Fibroblast of pulmonary artery (primary cell): Measurements from ENCODE around the gene UBA3.
A peak's percentile ranks its signal among the peaks of the same experiment; 100 is the strongest.

Experiments
- DNase-seq: peaks from one replicate; pipeline ENCODE4 v3.0.0-alpha.2; 2010; ENCODE audit warnings: low read depth
- H3K4me3 ChIP-seq: replicated peaks from 2 replicates; pipeline ENCODE4 v1.5.1; 2011; ENCODE audit warnings: low read depth, mild to moderate bottlenecking, control low read depth, low read length, moderate library complexity
- CTCF ChIP-seq: IDR thresholded peaks from 2 replicates; pipeline ENCODE4 v1.5.1; 2011; ENCODE audit warnings: mild to moderate bottlenecking, control low read depth, low read length, inconsistent platforms; ENCODE audit errors: missing control alignments

Gene UBA3

GRCh38 chr3:69014022-69014580, 66.1 kb downstream of the UBA3 start:
- no peak for TF ChIP-seq CTCF
- H3K4me3 ChIP-seq = peak overlapping the region; percentile 71
- no peak for DNase-seq

- peak within 1 kb of the TSS; percentile 71 for H3K4me3 ChIP-seq
- peak; percentile 42 for TF ChIP-seq CTCF
- DNase-seq = peak; percentile 87
Measured at GRCh38 chr3:69013253-69014021, 66.7 kb downstream of the UBA3 start, which contains the start of gene EOGT. TSS of gene EOGT (minus strand) at chr3:69013684. CDS start at chr3:69009846, 3,838 bp downstream.

GRCh38 chr3:69012800-69013252, 67.3 kb downstream of the UBA3 start:
- H3K4me3 ChIP-seq = peak overlapping the region; percentile 71
- DNase-seq = peak; percentile 68
- TF ChIP-seq CTCF = no peak

GRCh38 chr3:69012100-69012799, 67.9 kb downstream of the UBA3 start:
- TF ChIP-seq CTCF = no peak
- DNase-seq = peak; percentile 31
- peak overlapping the region; percentile 71 for H3K4me3 ChIP-seq

GRCh38 chr3:69011096-69011730, 69.0 kb downstream of the UBA3 start:
- TF ChIP-seq CTCF = no peak
- H3K4me3 ChIP-seq = no peak overlapping the region
- DNase-seq = peak; percentile 39

GRCh38 chr3:69009559-69010410, 70.4 kb downstream of the UBA3 start:
- DNase-seq = peak; percentile 96
- TF ChIP-seq CTCF = no peak
- no peak overlapping the region for H3K4me3 ChIP-seq
